ENCODE measurements around the gene LTBP3. TPM values are rescaled to one million over a fixed set of nuclear protein-coding genes. Genes with fewer than 3 reads are reported as not detected.
A peak's percentile ranks its signal among the peaks of the same experiment; 100 is the strongest.

The LTBP3 gene
- total and polyA plus RNA-seq, 2 of the 13 experiments (the other 11 are each of a cell fraction or from before 2014, with no cell fraction given) = 12.2 to 68.1 TPM

DNA sequence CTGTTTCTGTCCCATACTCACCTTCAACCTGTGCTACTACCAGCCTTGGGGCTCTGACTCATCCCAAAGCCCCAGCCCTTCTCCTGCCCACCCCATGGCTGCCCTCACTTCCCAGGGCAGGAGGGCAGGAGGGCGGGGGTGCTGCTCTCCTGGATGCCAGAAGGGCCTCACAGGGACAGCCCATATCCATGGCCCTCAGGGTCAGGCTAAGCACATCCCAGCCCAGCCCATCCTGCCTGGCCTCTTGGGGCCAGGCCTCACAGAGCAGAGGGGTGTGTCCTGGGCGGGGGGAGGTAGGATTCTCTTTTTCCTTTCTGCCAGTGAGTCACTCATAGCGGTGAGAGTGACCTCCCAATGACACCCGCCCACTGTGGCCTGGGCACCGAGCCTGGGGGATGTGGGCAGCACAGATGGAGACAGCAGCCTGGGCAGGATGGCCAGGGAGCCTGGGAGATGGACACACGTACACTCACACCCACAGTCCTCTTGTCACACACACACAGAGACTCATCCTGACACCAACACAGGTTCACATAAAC is 2.4 kb downstream of the LTBP3 start (continued):
- TF ChIP-seq, protein P1, sequence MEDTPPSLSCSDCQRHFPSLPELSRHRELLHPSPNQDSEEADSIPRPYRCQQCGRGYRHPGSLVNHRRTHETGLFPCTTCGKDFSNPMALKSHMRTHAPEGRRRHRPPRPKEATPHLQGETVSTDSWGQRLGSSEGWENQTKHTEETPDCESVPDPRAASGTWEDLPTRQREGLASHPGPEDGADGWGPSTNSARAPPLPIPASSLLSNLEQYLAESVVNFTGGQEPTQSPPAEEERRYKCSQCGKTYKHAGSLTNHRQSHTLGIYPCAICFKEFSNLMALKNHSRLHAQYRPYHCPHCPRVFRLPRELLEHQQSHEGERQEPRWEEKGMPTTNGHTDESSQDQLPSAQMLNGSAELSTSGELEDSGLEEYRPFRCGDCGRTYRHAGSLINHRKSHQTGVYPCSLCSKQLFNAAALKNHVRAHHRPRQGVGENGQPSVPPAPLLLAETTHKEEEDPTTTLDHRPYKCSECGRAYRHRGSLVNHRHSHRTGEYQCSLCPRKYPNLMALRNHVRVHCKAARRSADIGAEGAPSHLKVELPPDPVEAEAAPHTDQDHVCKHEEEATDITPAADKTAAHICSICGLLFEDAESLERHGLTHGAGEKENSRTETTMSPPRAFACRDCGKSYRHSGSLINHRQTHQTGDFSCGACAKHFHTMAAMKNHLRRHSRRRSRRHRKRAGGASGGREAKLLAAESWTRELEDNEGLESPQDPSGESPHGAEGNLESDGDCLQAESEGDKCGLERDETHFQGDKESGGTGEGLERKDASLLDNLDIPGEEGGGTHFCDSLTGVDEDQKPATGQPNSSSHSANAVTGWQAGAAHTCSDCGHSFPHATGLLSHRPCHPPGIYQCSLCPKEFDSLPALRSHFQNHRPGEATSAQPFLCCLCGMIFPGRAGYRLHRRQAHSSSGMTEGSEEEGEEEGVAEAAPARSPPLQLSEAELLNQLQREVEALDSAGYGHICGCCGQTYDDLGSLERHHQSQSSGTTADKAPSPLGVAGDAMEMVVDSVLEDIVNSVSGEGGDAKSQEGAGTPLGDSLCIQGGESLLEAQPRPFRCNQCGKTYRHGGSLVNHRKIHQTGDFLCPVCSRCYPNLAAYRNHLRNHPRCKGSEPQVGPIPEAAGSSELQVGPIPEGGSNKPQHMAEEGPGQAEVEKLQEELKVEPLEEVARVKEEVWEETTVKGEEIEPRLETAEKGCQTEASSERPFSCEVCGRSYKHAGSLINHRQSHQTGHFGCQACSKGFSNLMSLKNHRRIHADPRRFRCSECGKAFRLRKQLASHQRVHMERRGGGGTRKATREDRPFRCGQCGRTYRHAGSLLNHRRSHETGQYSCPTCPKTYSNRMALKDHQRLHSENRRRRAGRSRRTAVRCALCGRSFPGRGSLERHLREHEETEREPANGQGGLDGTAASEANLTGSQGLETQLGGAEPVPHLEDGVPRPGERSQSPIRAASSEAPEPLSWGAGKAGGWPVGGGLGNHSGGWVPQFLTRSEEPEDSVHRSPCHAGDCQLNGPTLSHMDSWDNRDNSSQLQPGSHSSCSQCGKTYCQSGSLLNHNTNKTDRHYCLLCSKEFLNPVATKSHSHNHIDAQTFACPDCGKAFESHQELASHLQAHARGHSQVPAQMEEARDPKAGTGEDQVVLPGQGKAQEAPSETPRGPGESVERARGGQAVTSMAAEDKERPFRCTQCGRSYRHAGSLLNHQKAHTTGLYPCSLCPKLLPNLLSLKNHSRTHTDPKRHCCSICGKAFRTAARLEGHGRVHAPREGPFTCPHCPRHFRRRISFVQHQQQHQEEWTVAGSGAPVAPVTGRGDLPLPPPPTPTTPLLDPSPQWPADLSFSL (CRISPR knock-in tag; IDR thresholded peaks at IDR 0.05) = no peak
- TF ChIP-seq NFYC (CRISPR knock-in tag; IDR thresholded peaks at IDR 0.05) = no peak
- TF ChIP-seq, protein P2, sequence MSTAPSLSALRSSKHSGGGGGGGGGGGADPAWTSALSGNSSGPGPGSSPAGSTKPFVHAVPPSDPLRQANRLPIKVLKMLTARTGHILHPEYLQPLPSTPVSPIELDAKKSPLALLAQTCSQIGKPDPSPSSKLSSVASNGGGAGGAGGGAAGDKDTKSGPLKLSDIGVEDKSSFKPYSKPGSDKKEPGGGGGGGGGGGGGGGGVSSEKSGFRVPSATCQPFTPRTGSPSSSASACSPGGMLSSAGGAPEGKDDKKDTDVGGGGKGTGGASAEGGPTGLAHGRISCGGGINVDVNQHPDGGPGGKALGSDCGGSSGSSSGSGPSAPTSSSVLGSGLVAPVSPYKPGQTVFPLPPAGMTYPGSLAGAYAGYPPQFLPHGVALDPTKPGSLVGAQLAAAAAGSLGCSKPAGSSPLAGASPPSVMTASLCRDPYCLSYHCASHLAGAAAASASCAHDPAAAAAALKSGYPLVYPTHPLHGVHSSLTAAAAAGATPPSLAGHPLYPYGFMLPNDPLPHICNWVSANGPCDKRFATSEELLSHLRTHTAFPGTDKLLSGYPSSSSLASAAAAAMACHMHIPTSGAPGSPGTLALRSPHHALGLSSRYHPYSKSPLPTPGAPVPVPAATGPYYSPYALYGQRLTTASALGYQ (CRISPR knock-in tag; IDR thresholded peaks at IDR 0.05) = no peak
- TF ChIP-seq ZMYM2 (CRISPR knock-in tag; IDR thresholded peaks at IDR 0.05) = no peak; the same call in 1 of the 2 replicates
- TF ChIP-seq PRPF4 (IDR thresholded peaks at IDR 0.05; ENCODE audit: low read depth, low read length, poor library complexity, severe bottlenecking) = no peak
- TF ChIP-seq ZNF160 (CRISPR knock-in tag; IDR thresholded peaks at IDR 0.05) = no peak
- TF ChIP-seq, protein P3, sequence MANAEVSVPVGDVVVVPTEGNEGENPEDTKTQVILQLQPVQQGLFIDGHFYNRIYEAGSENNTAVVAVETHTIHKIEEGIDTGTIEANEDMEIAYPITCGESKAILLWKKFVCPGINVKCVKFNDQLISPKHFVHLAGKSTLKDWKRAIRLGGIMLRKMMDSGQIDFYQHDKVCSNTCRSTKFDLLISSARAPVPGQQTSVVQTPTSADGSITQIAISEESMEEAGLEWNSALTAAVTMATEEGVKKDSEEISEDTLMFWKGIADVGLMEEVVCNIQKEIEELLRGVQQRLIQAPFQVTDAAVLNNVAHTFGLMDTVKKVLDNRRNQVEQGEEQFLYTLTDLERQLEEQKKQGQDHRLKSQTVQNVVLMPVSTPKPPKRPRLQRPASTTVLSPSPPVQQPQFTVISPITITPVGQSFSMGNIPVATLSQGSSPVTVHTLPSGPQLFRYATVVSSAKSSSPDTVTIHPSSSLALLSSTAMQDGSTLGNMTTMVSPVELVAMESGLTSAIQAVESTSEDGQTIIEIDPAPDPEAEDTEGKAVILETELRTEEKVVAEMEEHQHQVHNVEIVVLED (CRISPR knock-in tag; IDR thresholded peaks at IDR 0.05; ENCODE audit: borderline replicate concordance) = no peak
- TF ChIP-seq ISX (CRISPR knock-in tag; conservative IDR thresholded peaks at IDR 0.05) = no peak
- no peak for TF ChIP-seq ZNF792 (CRISPR knock-in tag; IDR thresholded peaks at IDR 0.05)
- no peak for TF ChIP-seq POGZ (CRISPR knock-in tag; IDR thresholded peaks at IDR 0.05)
- TF ChIP-seq, protein P4, sequence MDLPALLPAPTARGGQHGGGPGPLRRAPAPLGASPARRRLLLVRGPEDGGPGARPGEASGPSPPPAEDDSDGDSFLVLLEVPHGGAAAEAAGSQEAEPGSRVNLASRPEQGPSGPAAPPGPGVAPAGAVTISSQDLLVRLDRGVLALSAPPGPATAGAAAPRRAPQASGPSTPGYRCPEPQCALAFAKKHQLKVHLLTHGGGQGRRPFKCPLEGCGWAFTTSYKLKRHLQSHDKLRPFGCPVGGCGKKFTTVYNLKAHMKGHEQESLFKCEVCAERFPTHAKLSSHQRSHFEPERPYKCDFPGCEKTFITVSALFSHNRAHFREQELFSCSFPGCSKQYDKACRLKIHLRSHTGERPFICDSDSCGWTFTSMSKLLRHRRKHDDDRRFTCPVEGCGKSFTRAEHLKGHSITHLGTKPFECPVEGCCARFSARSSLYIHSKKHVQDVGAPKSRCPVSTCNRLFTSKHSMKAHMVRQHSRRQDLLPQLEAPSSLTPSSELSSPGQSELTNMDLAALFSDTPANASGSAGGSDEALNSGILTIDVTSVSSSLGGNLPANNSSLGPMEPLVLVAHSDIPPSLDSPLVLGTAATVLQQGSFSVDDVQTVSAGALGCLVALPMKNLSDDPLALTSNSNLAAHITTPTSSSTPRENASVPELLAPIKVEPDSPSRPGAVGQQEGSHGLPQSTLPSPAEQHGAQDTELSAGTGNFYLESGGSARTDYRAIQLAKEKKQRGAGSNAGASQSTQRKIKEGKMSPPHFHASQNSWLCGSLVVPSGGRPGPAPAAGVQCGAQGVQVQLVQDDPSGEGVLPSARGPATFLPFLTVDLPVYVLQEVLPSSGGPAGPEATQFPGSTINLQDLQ (CRISPR knock-in tag; IDR thresholded peaks at IDR 0.05) = no peak
- peak; percentile 56; the same call in 1 of the 2 replicates for TF ChIP-seq KLF9 (CRISPR knock-in tag; IDR thresholded peaks at IDR 0.05; ENCODE audit: low read depth)
- TF ChIP-seq, protein P5, sequence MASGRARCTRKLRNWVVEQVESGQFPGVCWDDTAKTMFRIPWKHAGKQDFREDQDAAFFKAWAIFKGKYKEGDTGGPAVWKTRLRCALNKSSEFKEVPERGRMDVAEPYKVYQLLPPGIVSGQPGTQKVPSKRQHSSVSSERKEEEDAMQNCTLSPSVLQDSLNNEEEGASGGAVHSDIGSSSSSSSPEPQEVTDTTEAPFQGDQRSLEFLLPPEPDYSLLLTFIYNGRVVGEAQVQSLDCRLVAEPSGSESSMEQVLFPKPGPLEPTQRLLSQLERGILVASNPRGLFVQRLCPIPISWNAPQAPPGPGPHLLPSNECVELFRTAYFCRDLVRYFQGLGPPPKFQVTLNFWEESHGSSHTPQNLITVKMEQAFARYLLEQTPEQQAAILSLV (CRISPR knock-in tag; IDR thresholded peaks at IDR 0.05; ENCODE audit: borderline replicate concordance) = no peak
- TF ChIP-seq HNRNPLL (IDR thresholded peaks at IDR 0.05; ENCODE audit: low read depth, low read length, poor library complexity, severe bottlenecking) = peak; percentile 29
